GM12801 (cell line): ENCODE data around the gene DHRSX.

Experiments
- CTCF ChIP-seq: IDR thresholded peaks from one replicate; pipeline ENCODE4 v1.5.1; 2011; ENCODE audit warnings: control low read depth; ENCODE audit not compliant: insufficient read length; ENCODE audit errors: extremely low read depth

Gene DHRSX

GRCh38 chrX:2483398-2484060, 17.2 kb downstream of the DHRSX start:
- TF ChIP-seq CTCF: no peak

GRCh38 chrX:2479420-2479780, 21.4 kb downstream of the DHRSX start:
- TF ChIP-seq CTCF: no peak

GRCh38 chrX:2478546-2479419, 22.0 kb downstream of the DHRSX start:
- TF ChIP-seq CTCF: no peak

GRCh38 chrX:2474963-2475726, 25.6 kb downstream of the DHRSX start:
- TF ChIP-seq CTCF: no peak

GRCh38 chrX:2474280-2474962, 26.4 kb downstream of the DHRSX start:
- no peak for TF ChIP-seq CTCF

GRCh38 chrX:2471641-2472040, 29.1 kb downstream of the DHRSX start:
- TF ChIP-seq CTCF: no peak
